Prostate gland (tissue), 2 donors: ENCODE data around the gene BRCC3.

ENCODE experiments used
- POLR2A ChIP-seq: fragments of 450-650 bp; IDR thresholded peaks from one replicate; pipeline ENCODE4 v1.6.1; 2016; ENCODE audit warnings: antibody characterized with exemption, mild to moderate bottlenecking
- POLR2AphosphoS5 ChIP-seq: sonication (generic); formaldehyde crosslinking; IDR thresholded peaks from one replicate; pipeline ENCODE4 v1.6.1; 2017; ENCODE audit warnings: antibody characterized with exemption
- TF ChIP-seq, protein P1 (sequence below), 4 experiments: fragments of 200-600 bp in 2 of 4; fragments of 450-650 bp in 2 of 4; sonication (generic) in 2 of 4; IDR thresholded peaks; 1 replicate in 3 of 4; 2 replicates in 1 of 4; pipeline ENCODE4 v1.5.1; 2016 to 2019; ENCODE audit warnings: antibody characterized with exemption in 4 of 4, mild to moderate bottlenecking in 2 of 4, moderate library complexity in 2 of 4

DNA sequence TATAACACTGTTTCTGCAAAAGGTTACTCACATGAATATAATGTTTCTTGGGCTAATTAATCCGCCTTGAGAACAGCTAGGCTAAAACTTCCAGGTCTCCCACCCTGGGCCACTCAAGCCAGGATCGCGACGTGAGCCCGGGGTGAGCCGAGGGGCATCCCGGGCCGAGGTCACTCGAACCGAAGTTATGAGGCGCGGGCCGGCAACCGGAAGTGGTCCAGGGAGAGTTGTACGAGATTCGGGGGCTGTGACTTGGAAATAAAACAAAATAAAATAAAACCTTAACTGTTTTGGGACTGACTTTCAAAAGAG, 689 bp upstream of the BRCC3 start:
- TF ChIP-seq, protein P1, sequence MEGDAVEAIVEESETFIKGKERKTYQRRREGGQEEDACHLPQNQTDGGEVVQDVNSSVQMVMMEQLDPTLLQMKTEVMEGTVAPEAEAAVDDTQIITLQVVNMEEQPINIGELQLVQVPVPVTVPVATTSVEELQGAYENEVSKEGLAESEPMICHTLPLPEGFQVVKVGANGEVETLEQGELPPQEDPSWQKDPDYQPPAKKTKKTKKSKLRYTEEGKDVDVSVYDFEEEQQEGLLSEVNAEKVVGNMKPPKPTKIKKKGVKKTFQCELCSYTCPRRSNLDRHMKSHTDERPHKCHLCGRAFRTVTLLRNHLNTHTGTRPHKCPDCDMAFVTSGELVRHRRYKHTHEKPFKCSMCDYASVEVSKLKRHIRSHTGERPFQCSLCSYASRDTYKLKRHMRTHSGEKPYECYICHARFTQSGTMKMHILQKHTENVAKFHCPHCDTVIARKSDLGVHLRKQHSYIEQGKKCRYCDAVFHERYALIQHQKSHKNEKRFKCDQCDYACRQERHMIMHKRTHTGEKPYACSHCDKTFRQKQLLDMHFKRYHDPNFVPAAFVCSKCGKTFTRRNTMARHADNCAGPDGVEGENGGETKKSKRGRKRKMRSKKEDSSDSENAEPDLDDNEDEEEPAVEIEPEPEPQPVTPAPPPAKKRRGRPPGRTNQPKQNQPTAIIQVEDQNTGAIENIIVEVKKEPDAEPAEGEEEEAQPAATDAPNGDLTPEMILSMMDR (IDR thresholded peaks at IDR 0.05) = no peak
- no peak for TF ChIP-seq POLR2A
- no peak for TF ChIP-seq POLR2AphosphoS5
